GM19438 (cell line): ENCODE results near the gene NHEJ1.
"Not testable (repeated sequence)": the region's sequence is repeated elsewhere in the genome, so short reads cannot be mapped to it uniquely, and the experiment has no call there.

Experiments used
- ATAC-seq: cut with Tn5 transposase; IDR thresholded peaks from one replicate; pipeline ENCODE4 v1.9.1; 2021; ENCODE audit warnings: low read depth; ENCODE audit not compliant: unreplicated experiment

The NHEJ1 gene, protein sequence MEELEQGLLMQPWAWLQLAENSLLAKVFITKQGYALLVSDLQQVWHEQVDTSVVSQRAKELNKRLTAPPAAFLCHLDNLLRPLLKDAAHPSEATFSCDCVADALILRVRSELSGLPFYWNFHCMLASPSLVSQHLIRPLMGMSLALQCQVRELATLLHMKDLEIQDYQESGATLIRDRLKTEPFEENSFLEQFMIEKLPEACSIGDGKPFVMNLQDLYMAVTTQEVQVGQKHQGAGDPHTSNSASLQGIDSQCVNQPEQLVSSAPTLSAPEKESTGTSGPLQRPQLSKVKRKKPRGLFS

DNA sequence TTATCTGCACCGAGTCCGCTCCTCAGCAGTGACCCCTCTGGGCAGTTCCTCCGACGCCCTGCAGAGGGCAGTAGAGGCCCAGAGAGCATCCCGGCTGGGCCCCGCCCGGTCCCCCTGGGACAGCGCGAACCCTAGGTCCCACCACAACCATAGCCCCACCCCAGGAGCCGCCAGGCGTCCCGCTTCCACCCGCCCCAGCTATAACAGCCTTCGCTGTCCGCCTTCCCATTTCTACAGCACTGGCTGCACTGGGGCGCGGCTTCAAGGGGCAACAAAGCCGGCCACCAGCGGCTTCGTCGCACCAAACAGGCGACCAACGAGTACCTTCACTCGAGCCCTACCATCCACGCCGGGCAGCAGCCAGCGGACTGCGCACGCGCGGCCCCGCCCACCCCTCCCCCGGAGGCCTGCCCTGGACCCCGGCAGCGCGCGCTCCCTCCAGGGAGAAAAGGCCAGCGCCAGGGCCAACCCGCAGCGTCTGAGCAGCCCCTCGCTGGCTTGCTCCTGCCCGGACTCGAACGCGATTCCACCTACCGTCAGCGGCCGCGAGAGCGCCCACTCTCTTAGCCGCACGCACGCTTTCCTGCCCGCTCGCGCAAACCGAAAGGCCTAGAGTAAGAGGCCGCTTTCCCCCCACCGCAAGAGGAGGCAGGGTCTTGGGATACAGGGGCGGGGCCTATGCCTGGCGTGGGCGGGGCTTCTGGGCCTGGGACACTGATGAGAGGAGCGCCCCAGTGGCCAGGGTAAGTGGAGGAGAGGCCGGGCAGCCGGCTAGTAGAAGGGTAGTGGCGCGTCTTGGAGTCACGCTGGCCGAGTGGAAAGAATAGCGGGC, at the start of gene NHEJ1:
TSS of gene NHEJ1 (minus strand) at position 630 of the 832 bp plus-strand sequence. CDS start 2,453 bp downstream, outside the sequence.
- peak; percentile 81 for ATAC-seq

DNA sequence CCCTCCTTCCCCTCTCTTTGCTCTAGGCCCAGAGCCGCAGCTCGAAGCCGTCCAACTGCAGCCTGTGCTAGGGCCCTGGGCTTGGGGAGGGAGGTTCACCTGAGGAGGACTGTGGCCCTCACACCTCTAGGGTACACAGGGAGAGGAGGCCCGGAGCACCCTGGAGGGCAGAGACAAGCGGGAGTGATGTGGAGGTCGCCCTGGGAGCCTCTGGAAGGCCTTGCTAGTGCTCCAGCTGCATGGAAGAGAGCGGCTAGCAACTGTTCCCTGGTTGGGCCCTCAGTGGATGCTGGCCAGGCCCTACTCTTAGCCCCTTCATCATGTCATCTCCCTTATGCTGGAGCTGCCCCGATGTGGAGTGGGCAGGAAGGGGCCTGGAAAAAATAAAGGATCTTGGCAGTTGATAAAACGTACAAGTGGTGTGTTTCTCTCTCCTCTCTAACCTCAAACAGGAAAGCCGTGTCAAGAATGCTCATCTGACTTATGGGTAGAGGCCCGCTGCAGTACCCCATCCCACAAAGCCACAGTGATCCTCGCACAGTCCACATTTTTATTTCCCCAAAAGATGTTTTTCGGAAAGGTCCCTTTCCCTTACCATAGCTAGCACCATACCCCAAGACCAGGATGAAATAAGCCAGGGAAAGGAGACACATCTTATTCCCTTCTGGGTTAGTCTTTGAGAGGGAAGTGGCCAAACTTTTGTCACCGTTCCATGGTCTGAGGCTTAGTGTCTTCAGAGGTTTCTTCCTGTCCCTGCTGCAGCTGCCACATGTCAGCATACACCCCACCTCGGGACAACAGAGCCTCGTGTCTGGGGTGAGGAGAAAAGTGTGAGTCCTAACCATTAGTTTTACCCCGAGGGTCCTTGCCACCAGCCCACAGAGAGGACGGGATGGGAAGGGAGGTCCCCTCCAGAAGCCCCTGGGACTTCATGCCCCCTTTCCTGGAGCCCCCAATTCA, 48.9 kb upstream of the NHEJ1 start:
- no peak for ATAC-seq

DNA sequence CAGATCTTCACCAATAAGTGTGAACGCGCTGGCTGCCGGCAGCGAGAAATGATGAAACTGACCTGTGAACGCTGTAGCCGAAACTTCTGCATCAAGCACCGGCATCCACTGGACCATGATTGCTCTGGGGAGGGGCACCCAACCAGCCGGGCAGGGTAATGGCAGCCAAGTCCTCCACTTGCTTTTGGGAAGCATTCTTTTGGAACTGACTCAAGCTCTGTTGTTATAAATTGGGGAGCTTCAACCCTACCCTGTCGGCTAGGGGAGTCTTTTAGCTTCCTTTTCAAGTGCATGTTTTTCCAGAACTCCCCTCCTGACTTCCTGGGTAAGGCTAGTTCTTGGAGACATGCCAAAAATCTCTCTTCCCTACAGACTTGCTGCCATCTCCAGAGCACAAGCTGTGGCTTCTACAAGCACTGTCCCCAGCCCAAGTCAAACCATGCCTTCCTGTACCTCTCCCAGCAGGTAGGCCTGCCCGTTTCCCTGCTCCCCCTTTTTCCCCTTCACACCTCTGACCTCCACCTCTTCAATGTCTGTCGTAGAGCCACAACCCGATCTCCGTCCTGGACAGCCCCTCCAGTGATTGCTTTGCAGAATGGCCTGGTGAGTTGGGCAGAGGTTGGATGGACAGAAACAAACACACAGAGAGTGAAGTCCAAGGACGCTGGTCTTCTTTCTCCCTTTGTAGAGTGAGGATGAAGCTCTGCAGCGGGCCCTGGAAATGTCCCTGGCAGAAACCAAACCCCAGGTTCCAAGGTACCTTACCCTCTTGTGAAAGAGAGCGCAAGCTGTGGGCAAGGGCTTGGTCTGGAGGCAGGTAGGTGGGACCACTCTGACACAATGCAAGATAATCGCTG, 47.5 kb upstream of the NHEJ1 start:
- ATAC-seq = no peak

DNA sequence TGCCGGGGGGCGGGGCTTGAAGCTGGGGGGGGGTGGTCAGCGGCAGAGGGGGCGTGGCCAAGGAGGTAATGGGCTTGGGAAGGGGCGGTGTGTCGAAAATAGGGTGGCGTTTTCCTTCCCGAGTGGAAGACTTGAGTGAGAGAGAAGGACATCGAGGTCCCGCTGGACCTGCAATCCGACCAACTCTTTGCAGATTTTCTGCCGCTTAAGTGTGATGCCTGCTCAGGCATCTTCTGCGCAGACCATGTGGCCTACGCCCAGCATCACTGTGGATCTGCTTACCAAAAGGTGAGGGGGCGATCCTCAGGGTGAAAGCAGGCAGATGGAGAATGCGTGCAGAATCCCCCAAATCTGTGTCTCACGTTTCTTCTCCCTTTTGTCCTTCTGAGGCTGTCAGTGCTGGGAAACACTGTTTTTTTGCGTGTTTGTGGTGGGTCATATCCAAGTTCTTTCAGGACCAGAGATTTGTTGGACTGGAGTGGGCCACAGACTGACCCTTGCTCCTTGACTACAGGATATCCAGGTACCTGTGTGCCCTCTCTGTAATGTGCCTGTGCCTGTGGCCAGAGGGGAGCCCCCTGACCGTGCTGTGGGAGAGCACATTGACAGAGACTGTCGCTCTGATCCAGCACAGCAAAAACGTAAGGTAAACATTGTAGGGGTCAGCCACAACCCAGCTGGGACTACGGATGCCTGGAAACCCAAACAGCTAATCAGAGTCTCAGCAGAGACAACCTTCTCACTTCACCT, 46.7 kb upstream of the NHEJ1 start:
- ATAC-seq = no peak

DNA sequence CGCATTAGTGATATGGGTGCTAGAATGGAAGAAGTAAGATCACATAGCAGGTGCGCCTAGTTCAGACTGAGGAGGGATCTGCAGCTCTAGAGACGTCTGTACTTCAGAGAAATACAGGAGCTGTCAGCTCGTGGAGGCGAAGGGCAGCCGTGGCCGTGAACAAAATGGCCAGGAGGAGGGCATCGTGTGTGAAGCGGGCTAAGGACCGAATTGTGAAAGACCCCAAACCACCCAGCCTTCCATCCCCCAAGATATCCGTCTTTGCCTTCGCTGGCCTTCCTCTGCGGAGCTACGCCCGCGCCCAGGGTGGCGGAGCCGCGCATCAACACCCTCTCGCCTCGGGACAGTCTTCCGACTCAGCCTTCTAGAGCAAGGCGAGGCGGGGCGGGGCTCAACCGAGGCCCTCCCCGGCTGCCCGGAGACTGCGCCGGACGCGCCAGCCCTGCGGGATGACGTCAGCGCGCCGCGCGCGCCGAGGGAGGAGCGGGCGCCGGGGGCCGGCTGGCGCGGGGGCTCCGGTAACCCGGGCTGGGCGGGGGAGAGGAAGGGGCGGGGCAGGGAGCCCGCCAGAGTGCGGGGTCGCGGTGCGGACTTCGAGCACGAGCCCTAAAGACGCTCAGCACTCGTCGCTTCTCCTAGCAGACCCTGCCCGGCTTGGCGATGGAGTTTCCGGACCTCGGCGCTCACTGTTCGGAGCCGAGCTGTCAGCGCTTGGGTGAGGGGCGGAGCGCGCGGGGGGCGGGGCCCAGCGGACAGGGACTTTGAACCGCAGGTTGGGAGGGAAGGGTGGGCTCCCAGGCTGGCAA, 45.9 kb upstream of the NHEJ1 start, which contains the start of gene ZFAND2B:
TSS of gene ZFAND2B (plus strand) at position 455 of the 806 bp plus-strand sequence. CDS start at position 661, 206 bp downstream.
- peak; percentile 94 for ATAC-seq

DNA sequence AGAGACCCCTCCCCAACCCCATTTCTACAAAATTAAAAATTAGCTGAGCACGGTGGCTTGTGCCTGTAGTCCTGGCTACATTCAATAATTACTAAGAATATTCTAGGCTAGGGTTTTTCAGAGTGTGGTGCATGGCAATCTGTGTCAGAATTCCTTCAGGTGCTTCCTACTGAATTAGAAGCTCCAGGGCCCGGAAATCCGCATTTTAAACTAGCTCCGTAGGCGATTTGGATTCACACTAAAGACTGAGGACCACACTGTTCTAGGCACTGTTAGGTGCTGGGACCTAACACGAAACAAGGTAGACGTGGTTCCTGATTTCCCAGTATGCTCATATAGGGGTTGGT, 45.3 kb upstream of the NHEJ1 start:
- no peak for ATAC-seq

DNA sequence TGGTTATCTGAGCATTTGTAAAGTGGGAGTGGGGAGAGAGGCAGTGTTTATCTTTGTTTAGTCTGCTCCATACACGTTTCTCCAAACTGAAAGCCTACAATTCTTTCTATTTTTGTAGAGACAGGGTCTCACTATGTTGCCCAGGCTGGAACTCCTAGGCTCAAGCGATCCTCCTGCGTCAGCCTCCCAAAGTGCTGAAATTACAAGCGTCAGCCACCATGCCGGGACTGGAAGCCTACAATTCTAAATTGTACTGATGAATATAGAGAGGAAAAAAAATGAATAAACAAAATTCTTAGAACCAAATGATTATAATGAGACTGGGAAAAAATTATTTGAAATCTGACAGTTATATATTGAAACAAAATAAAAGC, 44.5 kb upstream of the NHEJ1 start:
- no peak for ATAC-seq

DNA sequence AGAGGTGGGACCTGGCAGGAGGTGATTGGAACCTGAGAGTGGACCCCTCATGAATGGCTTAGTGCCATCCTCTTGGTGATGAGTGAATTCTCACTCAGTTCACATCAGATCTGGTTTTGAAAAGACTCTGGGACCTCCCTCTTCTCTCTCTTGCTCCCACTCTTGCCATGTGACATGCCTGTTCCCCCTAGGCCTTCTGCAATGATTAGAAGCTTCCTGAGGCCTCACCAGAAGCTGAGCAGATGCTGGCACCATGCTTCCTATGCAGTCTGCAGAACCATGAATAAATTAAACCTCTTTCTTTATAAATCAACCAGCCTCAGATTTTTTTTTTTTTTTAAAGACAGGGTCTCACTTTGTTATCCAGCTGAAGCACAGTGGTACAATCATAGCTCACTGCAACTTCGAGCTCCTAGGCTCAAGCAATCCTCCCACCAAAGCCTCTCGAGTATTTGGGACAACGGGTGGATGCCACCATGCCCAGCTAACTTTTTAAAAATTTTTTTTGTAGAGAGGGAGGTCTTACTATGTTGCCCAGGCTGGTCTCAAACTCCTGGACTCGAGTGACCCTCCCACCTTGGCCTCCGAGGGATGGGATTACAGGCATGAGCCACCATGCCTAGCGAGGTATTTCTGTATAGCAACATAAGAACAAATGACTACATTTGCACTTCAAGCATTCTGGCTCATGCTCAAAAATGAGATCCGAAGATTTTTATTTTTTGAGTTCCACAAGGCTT, 44.0 kb upstream of the NHEJ1 start:
- ATAC-seq = no peak

DNA sequence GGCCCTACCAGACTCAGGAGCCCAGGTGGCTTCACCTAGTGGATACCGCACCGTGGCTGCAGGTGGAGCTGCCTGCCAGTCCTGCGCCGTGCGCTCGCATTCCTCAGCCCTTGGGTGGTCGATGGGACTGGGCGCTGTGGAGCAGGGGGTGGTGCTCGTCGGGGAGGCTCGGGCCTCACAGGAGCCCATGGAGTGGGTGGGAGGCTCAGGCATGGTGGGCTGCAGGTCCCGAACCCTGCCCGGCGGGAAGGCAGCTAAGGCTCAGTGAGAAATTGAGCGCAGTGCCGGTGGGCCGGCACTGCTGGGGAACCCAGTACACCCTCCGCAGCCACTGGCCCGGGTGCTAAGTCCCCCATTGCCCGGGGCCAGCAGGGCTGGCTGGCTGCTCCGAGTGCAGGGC, 40.7 kb upstream of the NHEJ1 start:
- not testable (repeated sequence) for ATAC-seq

DNA sequence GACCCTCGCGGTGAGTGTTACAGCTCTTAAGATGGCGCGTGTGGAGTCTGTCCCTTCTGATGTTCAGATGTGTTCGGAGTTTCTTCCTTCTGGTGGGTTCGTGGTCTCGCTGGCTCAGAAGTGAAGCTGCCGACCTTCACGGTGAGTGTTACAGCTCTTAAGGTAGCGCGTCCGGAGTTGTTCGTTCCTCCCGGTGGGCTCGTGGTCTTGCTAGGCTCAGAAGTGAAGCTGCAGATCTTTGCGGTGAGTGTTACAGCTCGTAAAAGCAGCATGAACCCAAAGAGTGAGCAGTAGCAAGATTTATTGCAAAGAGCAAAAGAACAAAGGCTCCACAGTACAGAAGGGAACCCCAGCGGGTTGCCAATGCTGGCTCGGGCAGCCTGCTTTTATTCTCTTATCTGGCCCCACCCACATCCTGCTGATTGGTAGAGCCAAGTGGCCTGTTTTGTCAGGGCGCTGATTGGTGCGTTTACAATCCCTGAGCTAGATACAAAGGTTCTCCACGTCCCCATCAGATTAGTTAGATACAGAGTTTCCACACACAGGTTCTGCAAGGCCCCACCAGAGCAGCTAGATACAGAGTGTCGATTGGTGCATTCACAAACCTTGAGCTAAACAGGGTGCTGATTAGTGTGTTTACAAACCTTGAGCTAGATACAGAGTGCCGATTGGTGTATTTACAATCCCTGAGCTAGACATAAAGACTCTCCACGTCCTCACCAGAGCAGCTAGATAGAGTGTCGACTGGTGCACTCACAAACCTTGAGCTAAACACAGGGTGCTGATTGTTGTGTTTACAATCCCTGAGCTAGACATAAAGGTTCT, 40.1 kb upstream of the NHEJ1 start:
- ATAC-seq = not testable (repeated sequence)

DNA sequence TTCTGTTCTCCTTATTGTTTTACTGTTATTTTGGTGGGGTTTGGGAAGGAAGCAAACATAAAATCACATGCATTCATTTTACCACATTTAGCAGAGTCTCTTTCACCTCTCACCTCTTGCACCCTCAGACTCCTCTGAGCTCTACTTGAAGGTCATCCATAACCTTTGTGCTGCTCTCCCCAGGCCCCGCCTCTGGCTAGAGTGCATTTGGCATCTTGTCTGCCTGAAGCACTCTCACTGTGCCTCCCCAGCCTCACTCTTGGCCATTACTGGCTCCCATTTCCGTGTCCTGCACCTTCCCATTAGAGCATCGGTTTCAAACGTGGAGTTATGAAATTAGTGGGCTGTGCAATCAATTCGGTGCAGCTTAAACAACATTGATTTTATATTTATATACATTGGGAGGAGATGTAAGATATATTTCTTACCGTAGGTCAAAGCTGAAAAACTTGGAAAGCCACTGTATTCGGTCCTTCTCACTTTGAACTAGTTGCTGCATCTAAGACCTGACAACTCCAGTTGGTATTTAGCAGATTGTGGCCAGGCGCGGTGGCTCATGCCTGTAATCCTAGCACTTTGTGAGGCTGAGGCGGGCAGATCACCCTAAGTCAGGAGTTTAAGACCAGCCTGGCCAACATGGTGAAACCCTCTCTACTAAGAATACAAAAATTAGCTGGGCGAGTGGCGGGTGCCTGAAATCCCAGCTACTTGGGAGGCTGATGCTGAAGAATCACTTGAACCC, 39.0 kb upstream of the NHEJ1 start:
- no peak for ATAC-seq

DNA sequence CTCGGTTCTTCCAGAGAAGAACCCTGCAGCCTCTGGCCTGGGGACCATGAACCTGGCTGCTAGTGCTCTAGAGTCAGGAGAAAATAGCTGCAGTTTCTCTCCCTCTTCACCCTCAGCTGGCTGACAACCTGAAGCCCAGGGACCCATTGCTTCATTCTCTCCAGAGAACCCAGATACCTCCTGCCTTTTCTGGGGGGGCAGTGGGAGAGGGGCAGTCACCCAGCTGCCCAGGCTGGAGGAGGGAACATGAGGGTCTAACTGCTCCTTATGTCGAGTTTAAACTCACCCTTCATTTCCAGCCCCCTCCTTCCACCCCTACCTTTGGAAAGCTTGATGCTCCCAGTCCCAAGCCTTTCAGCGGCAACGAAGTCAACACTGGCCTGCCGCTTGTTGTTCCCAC, 38.4 kb upstream of the NHEJ1 start:
- ATAC-seq = no peak

DNA sequence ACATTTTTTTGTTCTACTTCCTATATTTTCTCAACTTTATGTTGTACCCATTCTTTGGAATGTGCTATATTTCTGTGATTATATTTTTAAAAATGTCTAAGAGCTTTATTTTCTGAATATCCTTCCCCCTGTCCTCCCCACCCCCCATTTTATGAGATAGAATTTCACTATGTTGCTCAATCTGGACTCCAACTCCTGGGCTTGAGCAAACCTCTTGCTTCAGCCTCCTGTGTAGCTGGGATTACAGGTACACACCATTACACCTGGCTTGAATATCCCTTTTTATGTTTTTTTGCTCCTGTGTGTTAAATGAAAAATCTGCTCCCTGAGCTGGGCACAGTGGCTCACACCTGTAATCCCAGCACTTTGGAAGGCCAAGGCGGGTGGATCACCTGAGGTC, 36.8 kb upstream of the NHEJ1 start:
- ATAC-seq = no peak

DNA sequence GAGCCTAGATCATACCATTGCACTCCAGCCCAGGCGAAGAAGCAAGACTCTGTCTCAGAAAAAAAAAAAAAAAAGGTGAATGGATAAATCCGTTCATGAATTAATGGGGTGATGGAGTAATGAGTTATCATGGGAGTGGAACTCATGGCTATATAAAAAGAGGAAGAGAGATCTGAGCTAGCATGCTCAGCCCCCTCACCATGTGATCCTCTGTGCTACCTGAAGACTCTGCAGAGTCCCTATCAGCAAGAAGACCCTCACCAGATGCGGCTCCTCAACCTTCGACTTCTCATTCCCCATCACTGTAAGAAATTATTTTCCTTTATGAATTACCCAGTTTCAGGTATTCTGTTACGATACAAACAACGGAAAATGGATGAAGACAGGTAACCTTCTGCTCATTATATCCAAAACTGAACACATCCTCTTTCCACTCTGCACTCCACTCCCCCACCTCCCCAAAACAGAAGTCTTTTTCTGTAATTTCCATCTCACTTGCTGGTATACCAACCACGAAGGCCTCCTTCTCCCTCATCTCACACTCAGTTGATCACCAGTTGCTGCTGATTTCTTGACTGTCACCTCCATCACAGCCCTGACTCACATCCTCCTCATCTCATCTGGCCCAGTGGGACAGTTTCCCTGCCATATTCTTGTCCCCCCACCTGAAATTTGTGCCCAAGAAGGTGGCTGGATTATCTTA, 26.3 kb upstream of the NHEJ1 start:
- no peak for ATAC-seq

DNA sequence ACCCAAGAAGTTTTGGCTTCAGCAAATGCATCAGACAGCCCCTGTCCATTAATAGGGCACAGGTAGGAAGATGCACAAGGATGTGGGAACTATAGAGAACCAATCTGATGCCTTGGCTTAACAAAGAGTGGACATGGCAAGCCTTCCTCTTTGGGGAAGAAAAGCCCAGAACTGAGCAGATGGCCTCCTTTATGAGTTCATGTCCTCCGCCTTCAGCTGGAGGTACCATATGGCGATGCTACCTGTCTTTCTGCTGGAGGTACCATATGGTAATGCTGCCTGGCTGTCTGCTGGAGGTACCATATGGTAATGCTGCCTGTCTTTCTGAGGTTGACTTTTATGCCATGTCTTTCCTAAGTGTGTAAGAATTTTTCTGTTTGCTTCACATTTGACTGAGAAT, 23.5 kb upstream of the NHEJ1 start:
- no peak for ATAC-seq
